K562 (cell line): ENCODE measurements around the gene FRMD5. TPM values are rescaled to one million over a fixed set of nuclear protein-coding genes. Genes with fewer than 3 reads are reported as not detected.

Experiments used
- HNRNPH1 ChIP-seq: fragments of 200-400 bp; formaldehyde crosslinking; optimal IDR thresholded peaks from 2 replicates; pipeline ENCODE3; 2017; ENCODE audit warnings: low read depth, mild to moderate bottlenecking, low read length, moderate library complexity
- ZBTB33 ChIP-seq: sonication (generic); formaldehyde crosslinking; IDR thresholded peaks from 2 replicates; pipeline ENCODE4 v1.8.1; 2023; ENCODE audit warnings: mild to moderate bottlenecking, missing genetic modification reagents
- ZBTB49 ChIP-seq: sonication (generic); formaldehyde crosslinking; IDR thresholded peaks from 2 replicates; pipeline ENCODE4 v1.8.0; 2022; ENCODE audit warnings: missing genetic modification reagents, mild to moderate bottlenecking, borderline replicate concordance
- polyA plus RNA-seq, 8 experiments: library from polyadenylated mRNA; depleted of rRNA in 4 of 8; stranded (reverse) in 5 of 8; unstranded in 3 of 8; fragments of >200 nt; fragmentation: Nextera tagmentation in 2 of 8; fragmentation: Illumina TruSeq in 1 of 8; extraction: Ambion mirVana in 2 of 8; extraction: Trizol in 1 of 8; gene quantifications; 2 replicates each; pipeline versions ENCODE4 v1.2.1 to v1.2.3, GENCODE V29; 2011 to 2014; ENCODE audit warnings: inconsistent platforms in 1 of 8, missing spikeins in 1 of 8
- total RNA-seq, 7 experiments: library from RNA; depleted of rRNA in 6 of 7; stranded (reverse); fragments of >200 nt in 6 of 7; fragmentation: Illumina TruSeq in 2 of 7; extraction: Trizol in 2 of 7; gene quantifications; 2 replicates each; pipeline versions ENCODE4 v1.2.1 to v1.2.3, GENCODE V29; 2011 to 2021; ENCODE audit warnings: low replicate concordance in 1 of 7
- TF ChIP-seq, protein P1 (sequence below), 2 experiments: fragments of 450-650 bp in 1 of 2; sonication (generic) in 1 of 2; formaldehyde crosslinking; conservative IDR thresholded peaks; 2 replicates each; pipeline versions ENCODE4 v1.4.0 to v1.8.1; 2020 to 2022; ENCODE audit warnings: mild to moderate bottlenecking in 1 of 2, missing genetic modification reagents in 1 of 2
- TF ChIP-seq, protein P2 (sequence below): fragments of 450-650 bp; formaldehyde crosslinking; IDR thresholded peaks from 2 replicates; pipeline ENCODE4 v1.4.0; 2020; ENCODE audit warnings: mild to moderate bottlenecking, moderate library complexity

The FRMD5 gene
- total and polyA plus RNA-seq, 9 of the 15 experiments (the other 6 are each of a cell fraction or from before 2014, with no cell fraction given) = 0.13 to 0.38 TPM; not detected in 7

GRCh38 chr15:44045661-44046060 is 149.4 kb downstream of the FRMD5 start (continued):
- TF ChIP-seq ZBTB49 (CRISPR knock-in tag) (no peak), HNRNPH1 (no peak), ZBTB33 (CRISPR knock-in tag) (no peak)
- TF ChIP-seq, protein P1, sequence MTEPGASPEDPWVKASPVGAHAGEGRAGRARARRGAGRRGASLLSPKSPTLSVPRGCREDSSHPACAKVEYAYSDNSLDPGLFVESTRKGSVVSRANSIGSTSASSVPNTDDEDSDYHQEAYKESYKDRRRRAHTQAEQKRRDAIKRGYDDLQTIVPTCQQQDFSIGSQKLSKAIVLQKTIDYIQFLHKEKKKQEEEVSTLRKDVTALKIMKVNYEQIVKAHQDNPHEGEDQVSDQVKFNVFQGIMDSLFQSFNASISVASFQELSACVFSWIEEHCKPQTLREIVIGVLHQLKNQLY (CRISPR knock-in tag; conservative IDR thresholded peaks at IDR 0.05) = no peak
- TF ChIP-seq, protein P2, sequence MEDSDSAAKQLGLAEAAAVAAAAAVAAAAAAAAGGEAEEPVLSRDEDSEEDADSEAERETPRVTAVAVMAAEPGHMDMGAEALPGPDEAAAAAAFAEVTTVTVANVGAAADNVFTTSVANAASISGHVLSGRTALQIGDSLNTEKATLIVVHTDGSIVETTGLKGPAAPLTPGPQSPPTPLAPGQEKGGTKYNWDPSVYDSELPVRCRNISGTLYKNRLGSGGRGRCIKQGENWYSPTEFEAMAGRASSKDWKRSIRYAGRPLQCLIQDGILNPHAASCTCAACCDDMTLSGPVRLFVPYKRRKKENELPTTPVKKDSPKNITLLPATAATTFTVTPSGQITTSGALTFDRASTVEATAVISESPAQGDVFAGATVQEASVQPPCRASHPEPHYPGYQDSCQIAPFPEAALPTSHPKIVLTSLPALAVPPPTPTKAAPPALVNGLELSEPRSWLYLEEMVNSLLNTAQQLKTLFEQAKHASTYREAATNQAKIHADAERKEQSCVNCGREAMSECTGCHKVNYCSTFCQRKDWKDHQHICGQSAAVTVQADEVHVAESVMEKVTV (CRISPR knock-in tag) = no peak
- TF ChIP-seq, all 486 proteins: peak for 0
